Heart left ventricle (tissue), 13 donors: Measurements from ENCODE around the gene TMC4.

Experiments
- POLR2A ChIP-seq, 2 donors: fragments of 450-650 bp; IDR thresholded peaks; one replicate each; pipeline ENCODE4 v1.6.1; 2017; ENCODE audit warnings: antibody characterized with exemption in 2 of 2, mild to moderate bottlenecking in 2 of 2, moderate library complexity in 2 of 2
- TF ChIP-seq, protein P1 (sequence below), 12 donors: fragments of 200-600 bp; sonication (generic) in 4 of 12; IDR thresholded peaks; one replicate each; pipeline versions ENCODE4 v1.5.0 to v1.8.0; 2018 to 2022; ENCODE audit warnings: antibody characterized with exemption in 12 of 12, mild to moderate bottlenecking in 5 of 12
- donor health status: ischemic (EF 13 %, LVEDD 7.1; RV severe dilation, severe dysfunction).
- donor health status: DM: no; HTN: yes; CAD: no.
- donor health status: DM: no; HTN: no; CAD: no.
- donor health status: ischemic (EF 25% LVEDD 6.9; RV normal size, moderate dysfunction).
- donor health status: ischemic (EF 25% LVEDD 5.7; RV mildly dilated, moderate dysfunction).
- donor health status: ischemic (EF 35%, LVEDD 5.7; RV mildly dilated, moderate dysfunction).
- donor health status: nonischemic (EF 11% LVEDD 7.7; RV severe dilation, severe dysfunction).
- donor health status: DM: yes; HTN: yes; CAD: no.
- donor health status: PGD.
- donor health status: ischemic (EF 29% LVEDD 5.4; RV normal size, mild dysfunction).
- donor health status: nonischemic (EF 23%, LVEDD 6.1; RV moderate dilation, normal function).

DNA sequence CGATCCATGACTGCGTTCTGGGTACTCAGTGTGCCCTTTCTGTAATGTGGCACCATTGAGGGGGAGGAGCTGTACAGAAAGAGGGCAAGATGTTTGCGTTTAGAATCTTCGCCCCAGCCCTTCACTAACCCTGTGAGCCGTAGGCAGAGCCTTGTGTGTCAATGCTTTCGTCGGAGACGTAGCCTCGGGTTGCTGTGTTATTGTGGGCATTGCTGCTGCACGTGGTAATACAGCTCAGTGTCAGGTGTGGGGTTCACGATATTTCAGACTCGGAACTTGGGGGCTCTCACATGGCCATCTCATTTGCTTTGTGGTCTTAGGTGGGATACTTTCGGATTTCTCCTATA lies 33.8 kb upstream of the TMC4 start:
- TF ChIP-seq, protein P1, sequence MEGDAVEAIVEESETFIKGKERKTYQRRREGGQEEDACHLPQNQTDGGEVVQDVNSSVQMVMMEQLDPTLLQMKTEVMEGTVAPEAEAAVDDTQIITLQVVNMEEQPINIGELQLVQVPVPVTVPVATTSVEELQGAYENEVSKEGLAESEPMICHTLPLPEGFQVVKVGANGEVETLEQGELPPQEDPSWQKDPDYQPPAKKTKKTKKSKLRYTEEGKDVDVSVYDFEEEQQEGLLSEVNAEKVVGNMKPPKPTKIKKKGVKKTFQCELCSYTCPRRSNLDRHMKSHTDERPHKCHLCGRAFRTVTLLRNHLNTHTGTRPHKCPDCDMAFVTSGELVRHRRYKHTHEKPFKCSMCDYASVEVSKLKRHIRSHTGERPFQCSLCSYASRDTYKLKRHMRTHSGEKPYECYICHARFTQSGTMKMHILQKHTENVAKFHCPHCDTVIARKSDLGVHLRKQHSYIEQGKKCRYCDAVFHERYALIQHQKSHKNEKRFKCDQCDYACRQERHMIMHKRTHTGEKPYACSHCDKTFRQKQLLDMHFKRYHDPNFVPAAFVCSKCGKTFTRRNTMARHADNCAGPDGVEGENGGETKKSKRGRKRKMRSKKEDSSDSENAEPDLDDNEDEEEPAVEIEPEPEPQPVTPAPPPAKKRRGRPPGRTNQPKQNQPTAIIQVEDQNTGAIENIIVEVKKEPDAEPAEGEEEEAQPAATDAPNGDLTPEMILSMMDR (IDR thresholded peaks at IDR 0.05), result no peak
- no peak for TF ChIP-seq POLR2A (IDR thresholded peaks at IDR 0.05)
